GM12878 (cell line): ENCODE results near the gene SCYL1.

Experiments
- CTCF ChIP-seq, 3 experiments: IDR thresholded peaks in 2 of 3; conservative IDR thresholded peaks in 1 of 3; 2 replicates each; pipeline ENCODE4 v1.5.1; 2011; ENCODE audit warnings: low read depth in 3 of 3, low read length in 3 of 3, mild to moderate bottlenecking in 3 of 3, control low read depth in 2 of 3, moderate library complexity in 2 of 3, inconsistent platforms in 1 of 3, mixed read lengths in 1 of 3; ENCODE audit not compliant: control insufficient read depth in 2 of 3, insufficient read depth in 1 of 3; ENCODE audit errors: extremely low read depth in 1 of 3
- EZH2 ChIP-seq: IDR thresholded peaks from 2 replicates; pipeline ENCODE4 v1.6.1; 2012; ENCODE audit warnings: low read depth, mild to moderate bottlenecking, control low read depth, inconsistent platforms, low read length, borderline replicate concordance; ENCODE audit not compliant: control insufficient read depth
- JUND ChIP-seq: IDR thresholded peaks from 2 replicates; pipeline ENCODE4 v1.6.1; 2012; ENCODE audit warnings: low read depth, mild to moderate bottlenecking, low read length, improper control_type of control experiment, moderate library complexity
- MAX ChIP-seq: IDR thresholded peaks from 2 replicates; pipeline ENCODE4 v1.6.1; 2012; ENCODE audit warnings: low read depth, low read length, improper control_type of control experiment
- NFIC ChIP-seq: IDR thresholded peaks from 2 replicates; pipeline ENCODE4 v1.6.1; 2012; ENCODE audit warnings: low read depth, mild to moderate bottlenecking, inconsistent platforms, low read length, moderate library complexity
- PBX3 ChIP-seq: IDR thresholded peaks from 2 replicates; pipeline ENCODE4 v1.6.1; 2011; ENCODE audit warnings: mild to moderate bottlenecking, low read depth, low read length, moderate library complexity; ENCODE audit not compliant: insufficient replicate concordance
- POLR2A ChIP-seq: IDR thresholded peaks from 2 replicates; pipeline ENCODE4 v1.6.1; 2011; ENCODE audit warnings: low read depth, mild to moderate bottlenecking, low read length
- POLR2AphosphoS5 ChIP-seq: IDR thresholded peaks from 2 replicates; pipeline ENCODE4 v1.6.1; 2011; ENCODE audit warnings: mild to moderate bottlenecking, low read length, inconsistent platforms
- RB1 ChIP-seq: fragments of 450-650 bp; formaldehyde crosslinking; IDR thresholded peaks from 2 replicates; pipeline ENCODE4 v1.6.1; 2017; ENCODE audit warnings: mild to moderate bottlenecking, borderline replicate concordance
- RFX5 ChIP-seq: IDR thresholded peaks from 2 replicates; pipeline ENCODE4 v1.6.1; 2011; ENCODE audit warnings: low read depth, low read length, improper control_type of control experiment
- TAF1 ChIP-seq: IDR thresholded peaks from 2 replicates; pipeline ENCODE4 v1.6.1; 2011; ENCODE audit warnings: mild to moderate bottlenecking, low read depth, low read length, borderline replicate concordance
- TCF7 ChIP-seq: IDR thresholded peaks from 2 replicates; pipeline ENCODE4 v1.6.1; 2014; ENCODE audit warnings: antibody characterized with exemption, borderline replicate concordance

- no peak for TF ChIP-seq PBX3
- no peak for TF ChIP-seq POLR2AphosphoS5
- no peak for TF ChIP-seq CTCF (IDR thresholded peaks at IDR 0.05 in 2 of 3, conservative IDR thresholded peaks at IDR 0.05 in 1 of 3; ENCODE audit: control insufficient read depth in 2 of 3, extremely low read depth in 1 of 3, insufficient read depth in 1 of 3, low read depth in 3 of 3, low read length in 3 of 3)
- TF ChIP-seq EZH2: no peak
- no peak for TF ChIP-seq POLR2A
- no peak for TF ChIP-seq MAX
- TF ChIP-seq RFX5: no peak
- TF ChIP-seq TAF1: no peak
- TF ChIP-seq RB1: no peak
- TF ChIP-seq NFIC: no peak
- TF ChIP-seq TCF7: no peak
- no peak for TF ChIP-seq JUND
These were observed 38.7 kb downstream of the SCYL1 start for GRCh38 chr11:65563601-65564000.
